Fibroblast of lung (primary cell): ENCODE measurements around the gene SPRR4. TPM values are rescaled to one million over a fixed set of nuclear protein-coding genes. Genes with fewer than 3 reads are reported as not detected.

Source experiments
- DNase-seq, 2 donors: peaks; one replicate each; pipeline versions ENCODE4 v3.0.0 to v3.0.0-alpha.2; 2010; ENCODE audit warnings: low read depth in 2 of 2
- H2AFZ ChIP-seq: 2 replicates; pipeline ENCODE4 v1.5.1; 2012; ENCODE audit warnings: low read length, control low read depth, inconsistent platforms
- H3K27ac ChIP-seq: 2 replicates; pipeline ENCODE4 v1.5.1; 2011; ENCODE audit warnings: low read length, control low read depth; ENCODE audit not compliant: insufficient read depth
- H3K27me3 ChIP-seq: 2 replicates; pipeline ENCODE4 v1.5.1; 2011; ENCODE audit warnings: mild to moderate bottlenecking, low read length; ENCODE audit not compliant: control insufficient read depth, insufficient read depth
- H3K36me3 ChIP-seq: 2 replicates; pipeline ENCODE4 v1.5.1; 2011; ENCODE audit warnings: low read length; ENCODE audit not compliant: control insufficient read depth, insufficient read depth
- H3K4me1 ChIP-seq: 2 replicates; pipeline ENCODE4 v1.5.1; 2011; ENCODE audit warnings: low read length; ENCODE audit not compliant: control insufficient read depth, insufficient read depth; ENCODE audit errors: extremely low read depth
- H3K4me2 ChIP-seq: 2 replicates; pipeline ENCODE4 v1.5.1; 2011; ENCODE audit warnings: low read length, control low read depth; ENCODE audit not compliant: insufficient read depth; ENCODE audit errors: extremely low read depth
- H3K4me3 ChIP-seq, 4 experiments: fragments of 200-600 bp in 1 of 4; sonication (generic) in 1 of 4; replicated peaks in 1 of 4; 2 replicates each; pipeline ENCODE4 v1.5.1; 2011 to 2016; ENCODE audit warnings: low read length in 4 of 4, low read depth in 3 of 4, mild to moderate bottlenecking in 3 of 4, control low read depth in 2 of 4, inconsistent platforms in 1 of 4, mixed read lengths in 1 of 4; ENCODE audit not compliant: insufficient read depth in 1 of 4; ENCODE audit errors: control extremely low read depth in 1 of 4
- H3K79me2 ChIP-seq: 2 replicates; pipeline ENCODE4 v1.5.1; 2012; ENCODE audit warnings: mild to moderate bottlenecking, low read length, inconsistent platforms; ENCODE audit not compliant: control insufficient read depth, insufficient read depth
- H3K9ac ChIP-seq: 2 replicates; pipeline ENCODE4 v1.5.1; 2011; ENCODE audit warnings: mild to moderate bottlenecking, low read length, control low read depth; ENCODE audit not compliant: insufficient read depth
- H3K9me3 ChIP-seq: 2 replicates; pipeline ENCODE4 v1.5.1; 2012; ENCODE audit warnings: low read depth, low read length; ENCODE audit not compliant: control insufficient read depth, insufficient read depth
- H4K20me1 ChIP-seq: 2 replicates; pipeline ENCODE4 v1.5.1; 2011; ENCODE audit warnings: low read length; ENCODE audit not compliant: control insufficient read depth, insufficient read depth; ENCODE audit errors: extremely low read depth
- CTCF ChIP-seq, 2 donors: IDR thresholded peaks in 1 of 2; conservative IDR thresholded peaks in 1 of 2; 1 replicate in 1 of 2; 2 replicates in 1 of 2; pipeline ENCODE4 v1.5.1; 2011 to 2012; ENCODE audit warnings: low read length in 2 of 2, control low read depth in 1 of 2, inconsistent platforms in 1 of 2, low read depth in 1 of 2, mild to moderate bottlenecking in 1 of 2
- EZH2 ChIP-seq: IDR thresholded peaks from 2 replicates; pipeline ENCODE4 v1.5.1; 2012; ENCODE audit warnings: low read length, control low read depth, mild to moderate bottlenecking; ENCODE audit errors: missing control alignments
- polyA plus RNA-seq, 2 donors: library from polyadenylated mRNA; depleted of rRNA in 1 of 2; stranded (reverse) in 1 of 2; unstranded in 1 of 2; fragments of >200 nt; gene quantifications; 2 replicates each; pipeline ENCODE4 v1.2.1, GENCODE V29; 2011 to 2012; ENCODE audit warnings: missing spikeins in 1 of 2
- total RNA-seq: library from RNA; depleted of rRNA; stranded (reverse); fragments of >200 nt; gene quantifications from 2 replicates; pipeline ENCODE4 v1.2.1, GENCODE V29; 2014

SPRR4 gene
- total and polyA plus RNA-seq, 2 donors (not counting 1 experiment from before 2014, with no cell fraction given), result not detected

- H3K9ac ChIP-seq, result no peak overlapping the region
- no peaks in the 10 kb centered on the region for H4K20me1 ChIP-seq
- no peaks in the 10 kb centered on the region for H3K9me3 ChIP-seq
- DNase-seq, result no peak
- H3K4me2 ChIP-seq, result no peak overlapping the region
- H3K27ac ChIP-seq, result no peak overlapping the region
- H3K4me3 ChIP-seq, result no peak overlapping the region
- TF ChIP-seq EZH2 (no peak), CTCF (conservative IDR thresholded peaks at IDR 0.05 in 1 of 2, IDR thresholded peaks at IDR 0.05 in 1 of 2; ENCODE audit: low read depth in 1 of 2, low read length in 2 of 2) (no peak)
- no peaks in the 10 kb centered on the region for H3K27me3 ChIP-seq
- no peaks in the 10 kb centered on the region for H3K79me2 ChIP-seq
- no peaks in the 10 kb centered on the region for H3K4me1 ChIP-seq
- H3K36me3 ChIP-seq, result no peaks in the 10 kb centered on the region
- H2AFZ ChIP-seq, result no peak overlapping the region
Measured at GRCh38 chr1:152928671-152929070, 41.8 kb upstream of the SPRR4 start.

- H3K27me3 ChIP-seq, result no peaks in the 10 kb centered on the region
- DNase-seq, result no peak
- H3K4me1 ChIP-seq, result no peaks in the 10 kb centered on the region
- no peak overlapping the region for H3K9ac ChIP-seq
- no peaks in the 10 kb centered on the region for H3K9me3 ChIP-seq
- no peaks in the 10 kb centered on the region for H3K79me2 ChIP-seq
- H3K36me3 ChIP-seq, result no peaks in the 10 kb centered on the region
- H3K4me2 ChIP-seq, result no peak overlapping the region
- H2AFZ ChIP-seq, result no peak overlapping the region
- no peaks in the 10 kb centered on the region for H4K20me1 ChIP-seq
- H3K27ac ChIP-seq, result no peak overlapping the region
- TF ChIP-seq CTCF (conservative IDR thresholded peaks at IDR 0.05 in 1 of 2, IDR thresholded peaks at IDR 0.05 in 1 of 2; ENCODE audit: low read depth in 1 of 2, low read length in 2 of 2), result no peak
- no peak for TF ChIP-seq EZH2
- H3K4me3 ChIP-seq, result no peak overlapping the region
Measured at GRCh38 chr1:152932170-152932811, 38.2 kb upstream of the SPRR4 start.

GRCh38 chr1:152933196-152933595, 37.3 kb upstream of the SPRR4 start:
- H3K4me2 ChIP-seq, result no peak overlapping the region
- no peaks in the 10 kb centered on the region for H3K36me3 ChIP-seq
- no peaks in the 10 kb centered on the region for H3K9me3 ChIP-seq
- no peaks in the 10 kb centered on the region for H3K4me1 ChIP-seq
- no peak overlapping the region for H3K9ac ChIP-seq
- DNase-seq, result no peak
- H2AFZ ChIP-seq, result no peak overlapping the region
- H3K27me3 ChIP-seq, result no peaks in the 10 kb centered on the region
- TF ChIP-seq EZH2, result no peak
- TF ChIP-seq CTCF (conservative IDR thresholded peaks at IDR 0.05 in 1 of 2, IDR thresholded peaks at IDR 0.05 in 1 of 2; ENCODE audit: low read depth in 1 of 2, low read length in 2 of 2), result no peak
- no peak overlapping the region for H3K4me3 ChIP-seq
- no peaks in the 10 kb centered on the region for H3K79me2 ChIP-seq
- no peak overlapping the region for H3K27ac ChIP-seq
- H4K20me1 ChIP-seq, result no peaks in the 10 kb centered on the region
